ENCODE measurements around the gene BLM.
"Not testable (repeated sequence)": the region's sequence is repeated elsewhere in the genome, so short reads cannot be mapped to it uniquely, and the experiment has no call there.

Gene BLM

GRCh38 chr15:90729261-90729660 is 12.1 kb downstream of the BLM start:
- no peak for DNase-seq (ENCODE audit: low read depth)
- TF ChIP-seq, protein P1, sequence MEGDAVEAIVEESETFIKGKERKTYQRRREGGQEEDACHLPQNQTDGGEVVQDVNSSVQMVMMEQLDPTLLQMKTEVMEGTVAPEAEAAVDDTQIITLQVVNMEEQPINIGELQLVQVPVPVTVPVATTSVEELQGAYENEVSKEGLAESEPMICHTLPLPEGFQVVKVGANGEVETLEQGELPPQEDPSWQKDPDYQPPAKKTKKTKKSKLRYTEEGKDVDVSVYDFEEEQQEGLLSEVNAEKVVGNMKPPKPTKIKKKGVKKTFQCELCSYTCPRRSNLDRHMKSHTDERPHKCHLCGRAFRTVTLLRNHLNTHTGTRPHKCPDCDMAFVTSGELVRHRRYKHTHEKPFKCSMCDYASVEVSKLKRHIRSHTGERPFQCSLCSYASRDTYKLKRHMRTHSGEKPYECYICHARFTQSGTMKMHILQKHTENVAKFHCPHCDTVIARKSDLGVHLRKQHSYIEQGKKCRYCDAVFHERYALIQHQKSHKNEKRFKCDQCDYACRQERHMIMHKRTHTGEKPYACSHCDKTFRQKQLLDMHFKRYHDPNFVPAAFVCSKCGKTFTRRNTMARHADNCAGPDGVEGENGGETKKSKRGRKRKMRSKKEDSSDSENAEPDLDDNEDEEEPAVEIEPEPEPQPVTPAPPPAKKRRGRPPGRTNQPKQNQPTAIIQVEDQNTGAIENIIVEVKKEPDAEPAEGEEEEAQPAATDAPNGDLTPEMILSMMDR (conservative IDR thresholded peaks at IDR 0.05; ENCODE audit: low read depth, low read length) = no peak
- H3K4me3 ChIP-seq (ENCODE audit: low read depth, low read length) = no peak overlapping the region

GRCh38 chr15:90730290-90730689 is 13.1 kb downstream of the BLM start:
- H3K4me3 ChIP-seq (ENCODE audit: low read depth, low read length) = no peak overlapping the region
- TF ChIP-seq, protein P1 (conservative IDR thresholded peaks at IDR 0.05; ENCODE audit: low read depth, low read length) = no peak
- no peak for DNase-seq (ENCODE audit: low read depth)

GRCh38 chr15:90735923-90736322 is 18.8 kb downstream of the BLM start:
- H3K4me3 ChIP-seq (ENCODE audit: low read depth, low read length) = no peak overlapping the region
- DNase-seq (ENCODE audit: low read depth) = peak; percentile 41

DNA sequence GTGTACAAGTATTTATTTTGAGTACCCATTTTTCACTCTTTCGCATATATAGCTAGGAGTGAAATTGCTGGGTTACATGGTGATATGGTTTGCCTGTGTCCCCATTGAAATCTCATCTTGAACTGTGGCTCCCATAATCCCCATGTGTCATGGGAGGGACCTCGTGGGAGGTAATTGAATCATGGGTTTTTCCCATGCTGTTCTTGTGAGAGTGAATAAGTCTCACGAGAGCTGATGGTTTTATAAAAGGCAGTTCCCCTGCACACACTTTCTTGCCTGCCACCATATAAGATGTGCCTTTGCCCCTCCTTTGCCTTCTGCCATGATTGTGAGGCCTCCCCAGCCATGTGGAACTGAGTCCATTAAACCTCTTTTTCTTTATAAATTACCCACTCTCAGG is 23.4 kb downstream of the BLM start:
- not testable (repeated sequence) for DNase-seq (ENCODE audit: low read depth); H3K4me3 ChIP-seq (ENCODE audit: low read depth, low read length)

More at GRCh38 chr15:90735923-90736322, 18.8 kb downstream of the BLM start:
- TF ChIP-seq, protein P1 (conservative IDR thresholded peaks at IDR 0.05; ENCODE audit: low read depth, low read length) = no peak

GRCh38 chr15:90742087-90742486 is 24.9 kb downstream of the BLM start:
- H3K4me3 ChIP-seq (ENCODE audit: low read depth, low read length) = no peak overlapping the region
- TF ChIP-seq, protein P1 (conservative IDR thresholded peaks at IDR 0.05; ENCODE audit: low read depth, low read length) = no peak
- DNase-seq (ENCODE audit: low read depth) = no peak

GRCh38 chr15:90743407-90743806 is 26.3 kb downstream of the BLM start:
- no peak for DNase-seq (ENCODE audit: low read depth)
- H3K4me3 ChIP-seq (ENCODE audit: low read depth, low read length) = no peak overlapping the region
- TF ChIP-seq, protein P1 (conservative IDR thresholded peaks at IDR 0.05; ENCODE audit: low read depth, low read length) = no peak

- DNase-seq (ENCODE audit: low read depth) = no peak
- TF ChIP-seq, protein P1 (conservative IDR thresholded peaks at IDR 0.05; ENCODE audit: low read depth, low read length) = no peak
- no peak overlapping the region for H3K4me3 ChIP-seq (ENCODE audit: low read depth, low read length)
These were observed 27.7 kb downstream of the BLM start for GRCh38 chr15:90744759-90745402.

Measured in choroid plexus epithelial cell (primary cell).